ENCODE data around the gene RUNX2. TPM values are rescaled to one million over a fixed set of nuclear protein-coding genes. Genes with fewer than 3 reads are reported as not detected.

Gene RUNX2
- total and polyA plus RNA-seq, 2 of the 8 experiments (the other 6 are each of a cell fraction or from before 2014, with no cell fraction given): 0.26 to 1.2 TPM

GRCh38 chr6:45586216-45587171 lies 258.4 kb downstream of the RUNX2 start:
- H3K23ac ChIP-seq (ENCODE audit: insufficient read length): no peak overlapping the region
- H3K14ac ChIP-seq (ENCODE audit: insufficient read length): no peak overlapping the region
- no peak overlapping the region for H4K91ac ChIP-seq (replicated peaks; ENCODE audit: insufficient read length, low read length)
- H3K79me1 ChIP-seq (ENCODE audit: low read depth, low read length): no peaks in the 10 kb centered on the region
- H3K4me2 ChIP-seq (ENCODE audit: insufficient read depth in 1 of 2, low read depth in 2 of 2, low read length in 2 of 2): no peak overlapping the region
- DNase-seq (ENCODE audit: low read depth in 1 of 2, low spot score in 2 of 2) (peak in 1 of 2 experiments; percentile 32), FAIRE-seq (no peak)
- H3K27me3 ChIP-seq (replicated peaks in 1 of 4; ENCODE audit: control insufficient read depth in 3 of 4, extremely low read depth in 1 of 4, insufficient read depth in 3 of 4, low read length in 3 of 4): peaks cover 0 to 1% (median 0%) of the 10 kb centered on the region in 4 experiments; a peak in 2 of 7 replicates
- no peak overlapping the region for H2BK12ac ChIP-seq (ENCODE audit: low read depth, low read length)
- H3K9me3 ChIP-seq (ENCODE audit: insufficient read depth in 2 of 2, low read depth in 1 of 2, low read length in 1 of 2): no peaks in the 10 kb centered on the region; a peak in 1 of 4 replicates
- no peak overlapping the region for H2BK5ac ChIP-seq (ENCODE audit: low read depth, low read length)
- no peak overlapping the region for H2BK20ac ChIP-seq (ENCODE audit: low read length)
- H3K23me2 ChIP-seq (ENCODE audit: low read depth, low read length): no peaks in the 10 kb centered on the region
- ChIA-PET CTCF (ENCODE audit: partially characterized antibody) (interaction anchor here (1.2 to 1.4 kb wide), 3 partner anchors 9 to 85 kb away, joined by 3 to 5 read pairs (median 3); no protein-coding TSS in a partner anchor), POLR2A (ENCODE audit: partially characterized antibody) (no interaction called here)
- peak overlapping the region; percentile 29; the same call in 1 of the 2 replicates for H4K8ac ChIP-seq (ENCODE audit: extremely low read depth, insufficient read depth, low read length)
- H3K79me2 ChIP-seq (ENCODE audit: control insufficient read depth in 1 of 2, insufficient read depth in 2 of 2, low read length in 2 of 2): no peaks in the 10 kb centered on the region
- H3K4me3 ChIP-seq (ENCODE audit: extremely low read depth in 1 of 4, insufficient read depth in 2 of 4, low read depth in 3 of 4, low read length in 4 of 4): no peak overlapping the region
- no peaks in the 10 kb centered on the region for H4K20me1 ChIP-seq (replicated peaks in 1 of 2; ENCODE audit: control insufficient read depth in 1 of 2, insufficient read depth in 2 of 2, low read length in 2 of 2)
- no peak overlapping the region for H2BK120ac ChIP-seq (replicated peaks; ENCODE audit: low read depth, low read length)
- no peak overlapping the region for H3K9ac ChIP-seq (replicated peaks in 1 of 4; ENCODE audit: extremely low read depth in 1 of 4, low read depth in 3 of 4, low read length in 3 of 4)
- no peaks in the 10 kb centered on the region for H3K36me3 ChIP-seq (ENCODE audit: control insufficient read depth in 2 of 4, insufficient read depth in 4 of 4, low read length in 3 of 4)
- no peak overlapping the region for H3K56ac ChIP-seq (replicated peaks; ENCODE audit: insufficient read length, low read depth, low read length)
- H2BK15ac ChIP-seq (ENCODE audit: low read length): no peak overlapping the region
- H2AFZ ChIP-seq (ENCODE audit: low read length): no peak overlapping the region
- no peaks in the 10 kb centered on the region for H3K4me1 ChIP-seq (replicated peaks in 1 of 4; ENCODE audit: control insufficient read depth in 3 of 4, insufficient read depth in 4 of 4, low read length in 3 of 4)
- H4K5ac ChIP-seq (ENCODE audit: insufficient read length, low read depth, low read length): no peak overlapping the region
- no peak overlapping the region for H3K4ac ChIP-seq (replicated peaks; ENCODE audit: insufficient read length, low read depth, low read length)
- no peak overlapping the region for H3K27ac ChIP-seq (ENCODE audit: low read depth, low read length)
- no peak overlapping the region for H2AK5ac ChIP-seq (ENCODE audit: low read depth, low read length)
- 84% methylated on average over 12 of the region's 13 CpGs; no CpG with 5 or more reads in 1 of the 2 experiments for WGBS, 2 experiments (ENCODE audit: extremely low coverage in 1 of 2, insufficient coverage in 1 of 2, insufficient read length in 1 of 2, insufficient replicate concordance in 2 of 2, low coverage in 1 of 2, low lambda C conversion rate in 2 of 2, missing lambda C conversion rate in 1 of 2)
- no peak overlapping the region for H3K18ac ChIP-seq (ENCODE audit: extremely low read depth, low read length)
- TF ChIP-seq BRCA1 (IDR thresholded peaks at IDR 0.05; ENCODE audit: low read depth, low read length) (no peak), SIRT6 (IDR thresholded peaks at IDR 0.05; ENCODE audit: low read length) (no peak), POLR2AphosphoS5 (IDR thresholded peaks at IDR 0.05; ENCODE audit: low read depth, low read length) (no peak), GTF2F1 (IDR thresholded peaks at IDR 0.05; ENCODE audit: borderline replicate concordance, low read depth, low read length) (no peak), TAF7 (optimal IDR thresholded peaks at IDR 0.05; ENCODE audit: borderline replicate concordance, low read depth, low read length) (no peak), ATF2 (IDR thresholded peaks at IDR 0.05; ENCODE audit: low read length) (no peak), NRF1 (IDR thresholded peaks at IDR 0.05; ENCODE audit: low read depth, low read length) (no peak), RXRA (IDR thresholded peaks at IDR 0.05; ENCODE audit: insufficient read depth, low read depth, low read length) (no peak), EP300 (IDR thresholded peaks at IDR 0.05; ENCODE audit: borderline replicate concordance in 1 of 2, low read depth in 2 of 2, low read length in 2 of 2) (no peak), CEBPB (IDR thresholded peaks at IDR 0.05; ENCODE audit: low read depth, low read length) (no peak)

All from H1 (cell line).